M059J (cell line): ENCODE data around the gene CYP27A1. TPM values are rescaled to one million over a fixed set of nuclear protein-coding genes. Genes with fewer than 3 reads are reported as not detected.
A peak's percentile ranks its signal among the peaks of the same experiment; 100 is the strongest.

ENCODE experiments used
- DNase-seq: peaks from one replicate; pipeline ENCODE4 v3.0.0-alpha.2; 2012; ENCODE audit warnings: low read depth
- total RNA-seq: library from RNA; depleted of rRNA; stranded (reverse); fragments of >200 nt; shearing (Covaris generic); gene quantifications from 2 replicates; pipeline ENCODE4 v1.2.3, GENCODE V29; 2014; rRNA removed

The CYP27A1 gene
- total RNA-seq, 1 experiment from 2014 or later = 5.2 TPM

DNA sequence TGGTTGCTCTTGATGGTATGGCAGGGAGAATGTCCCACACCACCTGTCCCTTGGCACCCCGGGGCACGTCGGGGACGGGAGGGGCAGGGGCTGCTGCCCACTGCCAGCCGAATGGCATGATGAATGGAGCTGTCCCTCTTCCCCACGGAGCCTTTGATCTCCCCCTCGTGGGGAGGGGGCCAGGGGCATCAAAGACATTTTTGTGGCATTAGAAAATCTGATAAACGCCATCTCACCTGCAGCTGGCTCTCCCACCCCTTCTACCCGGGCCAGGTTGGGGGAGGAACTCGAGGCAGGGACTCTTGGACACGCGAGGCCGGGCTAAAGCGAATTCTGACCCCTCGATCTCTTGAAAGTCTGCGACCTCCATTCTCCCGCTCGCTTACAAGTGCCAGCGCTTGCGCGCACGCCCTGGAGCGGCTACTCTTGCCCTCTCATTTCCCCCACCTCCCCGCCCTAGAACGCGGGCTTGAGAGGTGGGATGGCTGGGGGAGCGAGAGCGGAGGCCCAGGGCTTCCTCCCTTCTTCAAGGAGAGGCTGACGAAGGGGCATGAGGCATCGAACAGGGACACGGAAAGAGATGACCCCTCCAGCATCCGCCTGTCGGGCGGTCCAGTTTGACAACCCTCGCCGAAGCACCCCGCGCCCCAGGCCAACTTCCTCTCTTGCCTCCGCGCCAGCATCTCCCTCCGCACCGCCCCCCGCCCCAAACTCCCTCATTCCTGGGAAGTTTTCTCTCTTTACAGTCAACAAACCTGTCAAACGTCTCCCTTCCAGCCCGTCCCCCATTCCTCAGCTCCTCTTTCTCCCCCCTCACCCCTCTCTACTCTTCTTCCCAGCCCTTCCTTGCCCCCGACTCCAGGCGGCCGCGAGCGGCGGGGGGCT is 77.0 kb downstream of the CYP27A1 start:
- no peak for DNase-seq

DNA sequence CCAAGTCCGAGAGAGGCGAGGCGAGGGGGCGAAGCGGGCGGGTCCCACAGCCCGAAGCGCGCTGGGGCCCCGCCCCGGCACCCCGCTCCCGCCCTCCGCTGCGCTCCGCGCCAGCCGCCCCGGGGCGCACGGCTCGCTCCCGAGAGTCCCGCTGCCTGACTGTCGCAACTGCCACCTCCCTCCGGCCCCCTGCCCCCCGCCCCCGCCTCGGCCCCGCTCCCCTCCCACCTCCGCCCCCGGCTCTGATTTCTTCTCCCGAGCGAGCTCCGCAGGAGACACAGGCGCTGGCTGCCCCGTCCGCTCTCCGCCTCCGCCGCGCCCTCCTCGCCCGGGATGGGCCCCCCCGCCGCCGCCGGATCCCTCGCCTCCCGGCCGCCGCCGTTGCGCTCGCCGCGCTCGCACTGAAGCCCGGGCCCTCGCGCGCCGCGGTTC is 77.6 kb downstream of the CYP27A1 start, which contains the start of gene WNT6:
WNT6 (plus strand) TSS at position 250 of the 432 bp plus-strand sequence. CDS start 233 bp downstream, outside the sequence.
- DNase-seq = no peak

GRCh38 chr2:218859988-218860831 is 78.3 kb downstream of the CYP27A1 start:
- DNase-seq = no peak

- DNase-seq = no peak
Observed at GRCh38 chr2:218860950-218861381, 79.0 kb downstream of the CYP27A1 start.

- peak; percentile 17 for DNase-seq
Observed at GRCh38 chr2:218861645-218862318, 79.8 kb downstream of the CYP27A1 start.

GRCh38 chr2:218863021-218863520 is 81.1 kb downstream of the CYP27A1 start:
- DNase-seq = peak; percentile 31

Other genes with a start within 250 kb of the CYP27A1 start
- gene USP37, start 213.8 kb upstream of the CYP27A1 start, total RNA-seq = 15.9 and 30.9 TPM in 2 replicates
- 131 and 138 TPM in 2 replicates for gene CNOT9, start 213.3 kb upstream of the CYP27A1 start, total RNA-seq
- 0.34 and 0.39 TPM in 2 replicates for gene PLCD4, start 174.2 kb upstream of the CYP27A1 start, total RNA-seq
- gene ZNF142, start 122.5 kb upstream of the CYP27A1 start, total RNA-seq = 7.4 and 14.8 TPM in 2 replicates
- 11.6 and 20.4 TPM in 2 replicates for gene BCS1L, start 122.5 kb upstream of the CYP27A1 start, total RNA-seq
- gene RNF25, start 110.1 kb upstream of the CYP27A1 start, total RNA-seq = 36.1 and 40.0 TPM in 2 replicates
- 8.2 and 11.9 TPM in 2 replicates for gene STK36, start 110.1 kb upstream of the CYP27A1 start, total RNA-seq
- 9.5 and 17.9 TPM in 2 replicates for gene TTLL4, start 71.3 kb upstream of the CYP27A1 start, total RNA-seq
- gene PRKAG3, start 49.7 kb downstream of the CYP27A1 start, total RNA-seq = not detected in 2 replicates
- gene WNT6, start 77.7 kb downstream of the CYP27A1 start, total RNA-seq = 0.05 and 0.39 TPM in 2 replicates
- gene WNT10A, start 98.7 kb downstream of the CYP27A1 start, total RNA-seq = 0.02 and 0.30 TPM in 2 replicates
- gene CDK5R2, start 177.5 kb downstream of the CYP27A1 start, total RNA-seq = 0.05 TPM in 1 of 2 replicates, not detected in the other
- not detected in 2 replicates for gene FEV, start 203.0 kb downstream of the CYP27A1 start, total RNA-seq
- 0.17 TPM in 1 of 2 replicates, not detected in the other for gene CRYBA2, start 211.3 kb downstream of the CYP27A1 start, total RNA-seq